ENCODE measurements around the gene OR10K2. TPM values are rescaled to one million over a fixed set of nuclear protein-coding genes. Genes with fewer than 3 reads are reported as not detected.

Gene OR10K2
- total RNA-seq, 1 experiment from 2014 or later, result not detected

GRCh38 chr1:158457246-158457645 lies 31.2 kb upstream of the OR10K2 start:
- ChIA-PET CTCF (no interaction called here), POLR2A (no interaction called here)
- DNase-seq (ENCODE audit: low spot score) (no peak), ATAC-seq (no peak)
- peaks cover 21% of the 10 kb centered on the region for H3K9me3 Mint-ChIP-seq
- no peaks in the 10 kb centered on the region for H3K27me3 Mint-ChIP-seq (ENCODE audit: low read depth)
- peaks cover 15% of the 10 kb centered on the region for H3K36me3 Mint-ChIP-seq
- H3K4me3 Mint-ChIP-seq, result no peak overlapping the region
- peaks cover 20% of the 10 kb centered on the region for H3K4me1 Mint-ChIP-seq
- TF ChIP-seq ERG (CRISPR knock-in tag; IDR thresholded peaks at IDR 0.05) (no peak), ESRRA (CRISPR knock-in tag; IDR thresholded peaks at IDR 0.05; ENCODE audit: borderline replicate concordance) (no peak), ZNF423 (CRISPR knock-in tag; IDR thresholded peaks at IDR 0.05) (no peak), NFATC4 (CRISPR knock-in tag; IDR thresholded peaks at IDR 0.05) (no peak), AFF4 (CRISPR knock-in tag; IDR thresholded peaks at IDR 0.05; ENCODE audit: borderline replicate concordance) (no peak), ZNF671 (CRISPR knock-in tag; IDR thresholded peaks at IDR 0.05) (no peak), OVOL2 (CRISPR knock-in tag; IDR thresholded peaks at IDR 0.05; ENCODE audit: borderline replicate concordance) (no peak), NFYB (CRISPR knock-in tag; conservative IDR thresholded peaks at IDR 0.05; ENCODE audit: low read depth) (no peak), MLX (CRISPR knock-in tag; IDR thresholded peaks at IDR 0.05) (no peak), STAT6 (CRISPR knock-in tag; conservative IDR thresholded peaks at IDR 0.05; ENCODE audit: low read depth) (no peak)
- H3K27ac Mint-ChIP-seq, result no peak overlapping the region

- no peak for DNase-seq (ENCODE audit: low spot score)
- Mint-ChIP-seq H3K4me3 (no peak overlapping the region), H3K27ac (no peak overlapping the region), H3K27me3 (ENCODE audit: low read depth) (no peaks in the 10 kb centered on the region), H3K9me3 (peaks cover 33% of the 10 kb centered on the region), H3K4me1 (peaks cover 20% of the 10 kb centered on the region), H3K36me3 (peaks cover 20% of the 10 kb centered on the region)
- TF ChIP-seq NFE2L1 (CRISPR knock-in tag; IDR thresholded peaks at IDR 0.05), result no peak
- TF ChIP-seq SMAD4 (CRISPR knock-in tag; IDR thresholded peaks at IDR 0.05), result no peak
- no peak for TF ChIP-seq TP53 (CRISPR knock-in tag; IDR thresholded peaks at IDR 0.05)
- TF ChIP-seq NR3C1 (CRISPR knock-in tag; conservative IDR thresholded peaks at IDR 0.05; ENCODE audit: low read depth), result no peak
- TF ChIP-seq EMX1 (CRISPR knock-in tag; IDR thresholded peaks at IDR 0.05), result no peak
- TF ChIP-seq CDX4 (CRISPR knock-in tag; IDR thresholded peaks at IDR 0.05; ENCODE audit: borderline replicate concordance), result no peak
- TF ChIP-seq STAT6 (CRISPR knock-in tag; conservative IDR thresholded peaks at IDR 0.05; ENCODE audit: low read depth), result no peak
- no peak for TF ChIP-seq NFYB (CRISPR knock-in tag; conservative IDR thresholded peaks at IDR 0.05; ENCODE audit: low read depth)
- TF ChIP-seq CTCF (IDR thresholded peaks at IDR 0.05), result no peak
- TF ChIP-seq ATF3 (CRISPR knock-in tag; conservative IDR thresholded peaks at IDR 0.05), result no peak
- no peak for TF ChIP-seq ERG (CRISPR knock-in tag; IDR thresholded peaks at IDR 0.05)
- CTCF ChIA-PET, result no interaction called here
- ATAC-seq, result no peak
- POLR2A ChIA-PET, result no interaction called here
Measured at GRCh38 chr1:158454537-158454936, 28.5 kb upstream of the OR10K2 start.

All from WTC11 (cell line).